Measurements from ENCODE around the gene TUBB4A.
A peak's percentile ranks its signal among the peaks of the same experiment; 100 is the strongest.

- TF ChIP-seq YY1 (IDR thresholded peaks at IDR 0.05; ENCODE audit: borderline replicate concordance in 1 of 3, control insufficient read depth in 1 of 3, extremely low read depth in 1 of 3, insufficient read depth in 3 of 3, insufficient read length in 1 of 3, insufficient replicate concordance in 2 of 3, low read depth in 1 of 3, low read length in 2 of 3) = peak in 1 of 3 experiments; percentile 24
- TF ChIP-seq, protein P1, sequence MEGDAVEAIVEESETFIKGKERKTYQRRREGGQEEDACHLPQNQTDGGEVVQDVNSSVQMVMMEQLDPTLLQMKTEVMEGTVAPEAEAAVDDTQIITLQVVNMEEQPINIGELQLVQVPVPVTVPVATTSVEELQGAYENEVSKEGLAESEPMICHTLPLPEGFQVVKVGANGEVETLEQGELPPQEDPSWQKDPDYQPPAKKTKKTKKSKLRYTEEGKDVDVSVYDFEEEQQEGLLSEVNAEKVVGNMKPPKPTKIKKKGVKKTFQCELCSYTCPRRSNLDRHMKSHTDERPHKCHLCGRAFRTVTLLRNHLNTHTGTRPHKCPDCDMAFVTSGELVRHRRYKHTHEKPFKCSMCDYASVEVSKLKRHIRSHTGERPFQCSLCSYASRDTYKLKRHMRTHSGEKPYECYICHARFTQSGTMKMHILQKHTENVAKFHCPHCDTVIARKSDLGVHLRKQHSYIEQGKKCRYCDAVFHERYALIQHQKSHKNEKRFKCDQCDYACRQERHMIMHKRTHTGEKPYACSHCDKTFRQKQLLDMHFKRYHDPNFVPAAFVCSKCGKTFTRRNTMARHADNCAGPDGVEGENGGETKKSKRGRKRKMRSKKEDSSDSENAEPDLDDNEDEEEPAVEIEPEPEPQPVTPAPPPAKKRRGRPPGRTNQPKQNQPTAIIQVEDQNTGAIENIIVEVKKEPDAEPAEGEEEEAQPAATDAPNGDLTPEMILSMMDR (IDR thresholded peaks at IDR 0.05 in 2 of 3, conservative IDR thresholded peaks at IDR 0.05 in 1 of 3; ENCODE audit: insufficient read depth in 2 of 3, low read depth in 1 of 3, low read length in 3 of 3) = no peak
- TF ChIP-seq ZNF24 (IDR thresholded peaks at IDR 0.05) = no peak
- no peak for TF ChIP-seq POLR2AphosphoS5 (IDR thresholded peaks at IDR 0.05; ENCODE audit: control insufficient read depth, insufficient read depth, low read depth, low read length)
- no peak for TF ChIP-seq RAD21 (CRISPR knock-in tag; conservative IDR thresholded peaks at IDR 0.05 in 1 of 2, IDR thresholded peaks at IDR 0.05 in 1 of 2)
Observed at GRCh38 chr19:6528544-6529121, 26.5 kb upstream of the TUBB4A start.
